IPS DF 4.7 (cell line): Measurements from ENCODE around the gene MTCL3.

ENCODE experiments used
- DNase-seq: peaks from one replicate; pipeline ENCODE4 v3.0.0-alpha.2; 2013; ENCODE audit warnings: low spot score; ENCODE audit errors: extremely low read depth

The MTCL3 gene

GRCh38 chr6:127518710-127519468 lies at the start of gene MTCL3:
Gene MTCL3 (minus strand): TSS chr6:127519335.
- DNase-seq, result no peak

- DNase-seq, result no peak
These were observed 48.3 kb upstream of the MTCL3 start for GRCh38 chr6:127567476-127567875.

- no peak for DNase-seq
These were observed 47.5 kb upstream of the MTCL3 start for GRCh38 chr6:127566651-127567050.

GRCh38 chr6:127566119-127566518 lies 47.0 kb upstream of the MTCL3 start:
- DNase-seq, result no peak

GRCh38 chr6:127564761-127565160 lies 45.6 kb upstream of the MTCL3 start:
- no peak for DNase-seq

- DNase-seq, result no peak
These were observed 42.5 kb upstream of the MTCL3 start for GRCh38 chr6:127561660-127562059.

- DNase-seq, result no peak
These were observed 35.4 kb upstream of the MTCL3 start for GRCh38 chr6:127554435-127555006.

GRCh38 chr6:127550403-127550802 lies 31.3 kb upstream of the MTCL3 start:
- no peak for DNase-seq

GRCh38 chr6:127547904-127548649 lies 28.9 kb upstream of the MTCL3 start:
- DNase-seq, result no peak

- no peak for DNase-seq
These were observed 28.1 kb upstream of the MTCL3 start for GRCh38 chr6:127547215-127547614.

- DNase-seq, result no peak
These were observed 20.1 kb upstream of the MTCL3 start for GRCh38 chr6:127539272-127539671.

- DNase-seq, result no peak
These were observed 19.7 kb upstream of the MTCL3 start for GRCh38 chr6:127538750-127539264.

GRCh38 chr6:127533736-127534135 lies 14.6 kb upstream of the MTCL3 start:
- no peak for DNase-seq

- no peak for DNase-seq
These were observed 13.9 kb upstream of the MTCL3 start for GRCh38 chr6:127533011-127533410.

GRCh38 chr6:127522714-127523113 lies 3.6 kb upstream of the MTCL3 start:
- no peak for DNase-seq

- no peak for DNase-seq
These were observed 931 bp upstream of the MTCL3 start for GRCh38 chr6:127520066-127520465.

- DNase-seq, result no peak
These were observed 292 bp upstream of the MTCL3 start for GRCh38 chr6:127519469-127519785.

- DNase-seq, result no peak
These were observed 885 bp downstream of the MTCL3 start for GRCh38 chr6:127518191-127518709.

GRCh38 chr6:127517693-127518092 lies 1.4 kb downstream of the MTCL3 start:
- no peak for DNase-seq

GRCh38 chr6:127516662-127517273 lies 2.4 kb downstream of the MTCL3 start:
- DNase-seq, result no peak

- no peak for DNase-seq
These were observed 3.1 kb downstream of the MTCL3 start for GRCh38 chr6:127515794-127516661.
